Activated CD8-positive, alpha-beta memory T cell treated with anti-CD3 and anti-CD28 coated beads, Interleukin-2, amount 10 ng/mL, durations not matched to agents 7 days and 5 days (primary cell): ENCODE results near the gene CSAD. TPM values are rescaled to one million over a fixed set of nuclear protein-coding genes. Genes with fewer than 3 reads are reported as not detected.

Experiments used
- ATAC-seq: fragments of 150-1000 bp; cut with Tn5 transposase; one replicate; pipeline ENCODE4 v1.10.0; 2021; ENCODE audit warnings: moderate library complexity
- CTCF ChIA-PET: fragments of 350-600 bp; sonication (Branson Sonifier 250); formaldehyde crosslinking; loops from one replicate; lab custom pipeline; 2021; ENCODE audit warnings: antibody characterized with exemption; lab: Charles Lee
- DNase-seq: peaks from one replicate; pipeline ENCODE4 v3.0.0-alpha.2; 2020
- H3K27ac Mint-ChIP-seq: one replicate; pipeline ENCODE4 v1.8.0; 2021; ENCODE audit warnings: mild to moderate bottlenecking, mixed read lengths
- H3K27me3 Mint-ChIP-seq: one replicate; pipeline ENCODE4 v1.8.0; 2021; ENCODE audit warnings: mixed read lengths
- H3K36me3 Mint-ChIP-seq: one replicate; pipeline ENCODE4 v1.8.0; 2021; ENCODE audit warnings: mild to moderate bottlenecking, mixed read lengths
- H3K4me1 Mint-ChIP-seq: one replicate; pipeline ENCODE4 v1.8.0; 2021; ENCODE audit warnings: mixed read lengths
- H3K4me3 Mint-ChIP-seq: one replicate; pipeline ENCODE4 v1.8.0; 2021; ENCODE audit warnings: mild to moderate bottlenecking, moderate library complexity, mixed read lengths
- H3K9me3 Mint-ChIP-seq: one replicate; pipeline ENCODE4 v1.8.0; 2022; ENCODE audit warnings: low read depth, mixed read lengths
- total RNA-seq, 2 experiments: library from RNA; stranded (reverse); gene quantifications; one replicate each; pipeline ENCODE4 v1.2.3, GENCODE V29; 2021

Gene CSAD
- total RNA-seq, 2 experiments from 2014 or later: 19.6 to 28.1 TPM

- Mint-ChIP-seq H3K9me3 (peaks cover 3% of the 10 kb centered on the region), H3K4me1 (no peaks in the 10 kb centered on the region), H3K4me3 (no peak overlapping the region), H3K27me3 (no peaks in the 10 kb centered on the region), H3K36me3 (no peaks in the 10 kb centered on the region), H3K27ac (no peak overlapping the region)
- DNase-seq (no peak), ATAC-seq (no peak)
- CTCF ChIA-PET: interaction anchor here (1.2 kb wide), 2 partner anchors 66 to 81 kb away, joined by 4 to 5 read pairs; no protein-coding TSS in a partner anchor
Observed at GRCh38 chr12:53131844-53132243, 48.9 kb downstream of the CSAD start.

DNA sequence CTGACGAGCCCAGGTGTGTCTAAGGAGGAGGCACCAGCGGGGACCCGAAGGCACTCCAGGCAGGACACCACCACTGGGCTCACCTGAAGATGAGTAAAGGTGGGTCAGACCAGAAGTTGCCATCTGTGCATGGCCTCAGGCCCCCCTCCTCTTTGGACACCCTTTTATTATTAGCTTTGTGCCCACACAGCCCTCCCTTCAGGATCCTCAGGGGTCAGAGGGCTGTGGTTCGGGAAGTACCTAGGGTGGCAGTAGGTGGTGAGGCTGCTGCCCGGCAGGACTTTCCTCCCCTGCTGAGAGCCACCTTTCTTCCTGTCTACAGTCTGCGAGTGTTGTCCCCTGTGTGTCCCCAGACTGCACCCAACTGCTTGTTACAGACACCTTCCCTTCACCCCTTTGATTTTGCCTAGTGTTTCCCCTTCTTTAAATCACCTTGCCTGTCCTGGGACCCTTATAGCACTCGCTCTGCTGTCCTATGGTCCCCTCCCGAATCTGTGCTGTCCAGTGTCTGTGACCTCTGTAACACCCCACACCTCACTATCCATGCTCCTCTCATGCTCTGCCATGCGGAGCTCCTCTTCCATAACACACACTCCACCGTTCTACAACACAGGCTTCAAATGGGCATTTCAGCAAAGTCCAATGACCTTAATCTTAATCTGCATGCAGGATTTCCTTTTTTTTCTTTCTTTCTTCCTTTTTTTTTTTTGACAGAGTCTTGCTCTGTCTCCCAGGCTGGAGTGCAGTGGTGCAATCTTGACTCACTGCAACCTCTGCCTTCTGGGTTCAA lies 51.8 kb downstream of the CSAD start:
- no peaks in the 10 kb centered on the region for H3K4me1 Mint-ChIP-seq
- CTCF ChIA-PET: interaction anchor here (0.9 kb wide), 1 partner anchor 85 kb away, joined by 3 read pairs; no protein-coding TSS in a partner anchor
- ATAC-seq: no peak
- H3K36me3 Mint-ChIP-seq: no peaks in the 10 kb centered on the region
- no peaks in the 10 kb centered on the region for H3K9me3 Mint-ChIP-seq
- no peak overlapping the region for H3K4me3 Mint-ChIP-seq
- no peak for DNase-seq
- no peaks in the 10 kb centered on the region for H3K27me3 Mint-ChIP-seq
- no peak overlapping the region for H3K27ac Mint-ChIP-seq

DNA sequence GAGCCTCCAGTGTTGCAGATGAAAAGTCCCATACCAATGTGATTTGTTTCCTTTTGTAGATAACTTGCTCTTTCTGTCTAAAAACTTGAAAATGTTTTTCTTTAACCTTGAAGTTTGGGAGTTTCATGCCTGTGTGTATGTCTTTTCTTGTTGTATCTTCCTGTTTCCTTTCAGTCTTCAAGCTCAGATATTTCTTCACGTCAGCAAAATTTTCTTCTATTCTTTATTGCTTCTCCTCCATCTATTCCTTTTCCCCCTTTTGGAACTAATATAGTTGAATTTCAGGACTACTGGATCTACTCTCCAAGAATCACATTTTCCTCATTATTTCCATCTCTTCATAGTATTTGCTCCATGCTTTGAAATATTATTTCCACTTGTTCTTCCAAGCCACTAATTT lies 53.6 kb downstream of the CSAD start:
- H3K4me1 Mint-ChIP-seq: no peaks in the 10 kb centered on the region
- no peak for ATAC-seq
- H3K36me3 Mint-ChIP-seq: no peaks in the 10 kb centered on the region
- H3K27ac Mint-ChIP-seq: no peak overlapping the region
- H3K27me3 Mint-ChIP-seq: no peaks in the 10 kb centered on the region
- CTCF ChIA-PET: interaction anchor here (1.3 kb wide), 1 partner anchor 27 kb away, joined by 5 read pairs; no protein-coding TSS in a partner anchor
- H3K9me3 Mint-ChIP-seq: no peaks in the 10 kb centered on the region
- DNase-seq: no peak
- H3K4me3 Mint-ChIP-seq: no peak overlapping the region

DNA sequence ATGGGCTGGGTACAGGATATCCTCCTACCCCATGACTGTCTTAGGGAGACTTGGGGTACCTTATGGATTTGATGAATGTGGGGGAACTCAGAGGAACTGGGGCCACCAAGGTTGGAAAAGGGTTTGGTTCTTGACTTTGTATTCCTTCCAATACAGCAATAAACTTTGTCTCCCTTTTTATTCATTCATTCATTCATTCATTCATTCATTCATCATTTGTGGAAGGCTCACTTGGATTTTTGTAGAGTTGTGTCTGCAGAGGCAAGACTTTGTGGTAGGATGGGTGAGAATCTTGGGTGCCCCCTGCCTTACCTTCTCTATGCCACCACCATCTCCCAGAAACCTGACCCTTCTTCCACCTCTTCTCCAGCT lies 56.4 kb downstream of the CSAD start:
- CTCF ChIA-PET: no interaction called here
- H3K27me3 Mint-ChIP-seq: no peaks in the 10 kb centered on the region
- no peaks in the 10 kb centered on the region for H3K9me3 Mint-ChIP-seq
- H3K4me3 Mint-ChIP-seq: no peak overlapping the region
- no peak for ATAC-seq
- no peaks in the 10 kb centered on the region for H3K36me3 Mint-ChIP-seq
- no peak overlapping the region for H3K27ac Mint-ChIP-seq
- no peaks in the 10 kb centered on the region for H3K4me1 Mint-ChIP-seq
- DNase-seq: no peak

DNA sequence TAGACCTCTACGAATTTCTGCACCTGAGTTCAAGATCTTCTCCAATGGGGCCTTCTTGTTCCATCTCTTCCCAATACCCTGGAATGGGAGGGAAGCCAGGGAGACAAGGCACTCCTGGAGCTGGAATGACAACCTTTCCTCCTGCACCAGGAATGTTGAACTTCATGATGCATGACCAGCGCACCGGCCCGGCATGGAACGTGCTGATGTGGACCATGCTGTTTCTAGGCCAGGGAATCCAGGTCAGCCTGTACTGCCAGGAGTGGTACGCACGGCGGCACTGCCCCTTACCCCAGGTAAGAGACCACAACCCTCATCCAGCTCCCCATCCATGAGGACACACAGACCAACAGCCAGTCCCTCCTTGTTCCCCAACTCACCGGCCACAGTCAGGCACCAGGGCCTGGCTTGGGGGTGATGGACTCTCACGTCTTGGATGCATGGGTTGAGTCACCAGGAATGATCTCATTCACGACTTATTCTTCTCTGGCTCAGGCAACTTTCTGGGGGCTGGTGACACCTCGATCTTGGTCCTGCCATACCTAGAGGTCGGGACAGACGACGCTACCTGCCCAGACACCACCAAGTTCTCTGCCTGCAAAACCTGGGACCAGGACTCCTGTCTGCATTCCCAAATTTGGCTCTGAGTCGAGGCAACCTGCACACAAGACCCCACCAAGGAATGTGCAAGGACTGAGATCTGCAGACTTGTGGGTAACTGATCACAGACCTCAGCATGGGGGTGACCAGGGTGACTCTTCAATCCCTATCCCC lies 57.0 kb downstream of the CSAD start:
- no peaks in the 10 kb centered on the region for H3K27me3 Mint-ChIP-seq
- H3K4me3 Mint-ChIP-seq: no peak overlapping the region
- no peak for ATAC-seq
- H3K4me1 Mint-ChIP-seq: no peaks in the 10 kb centered on the region
- no peaks in the 10 kb centered on the region for H3K9me3 Mint-ChIP-seq
- H3K36me3 Mint-ChIP-seq: no peaks in the 10 kb centered on the region
- CTCF ChIA-PET: interaction anchor here (1.3 kb wide), 1 partner anchor 36 kb away, joined by 3 read pairs; no protein-coding TSS in a partner anchor
- no peak overlapping the region for H3K27ac Mint-ChIP-seq
- no peak for DNase-seq

DNA sequence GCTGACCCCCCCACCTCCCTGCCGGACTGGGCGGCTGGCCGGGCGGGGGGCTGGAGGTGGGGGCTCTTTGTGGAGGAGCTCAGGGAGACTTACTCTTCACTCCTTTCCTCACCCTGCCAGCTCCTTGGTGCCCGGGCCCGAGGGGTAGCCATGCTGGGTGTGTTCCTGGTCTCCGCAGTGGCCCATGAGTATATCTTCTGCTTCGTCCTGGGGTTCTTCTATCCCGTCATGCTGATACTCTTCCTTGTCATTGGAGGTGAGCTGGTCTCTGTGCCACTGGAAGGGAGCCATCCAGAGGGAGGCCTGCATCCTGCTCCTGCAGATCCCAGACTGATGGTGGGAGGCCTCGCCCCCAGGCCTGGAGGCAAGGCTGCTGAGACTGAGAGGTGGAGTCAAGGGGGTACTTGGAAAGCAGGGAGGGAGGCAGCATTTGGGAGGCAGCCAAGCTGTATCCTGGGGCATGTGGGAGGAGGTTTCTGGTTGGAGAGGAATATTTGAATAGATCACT lies 57.7 kb downstream of the CSAD start:
- ATAC-seq: no peak
- Mint-ChIP-seq H3K27ac (no peak overlapping the region), H3K4me1 (no peaks in the 10 kb centered on the region), H3K27me3 (no peaks in the 10 kb centered on the region), H3K4me3 (no peak overlapping the region), H3K9me3 (no peaks in the 10 kb centered on the region), H3K36me3 (no peaks in the 10 kb centered on the region)
- DNase-seq: no peak
- CTCF ChIA-PET: interaction anchor here (1.3 kb wide), 1 partner anchor 37 kb away, joined by 3 read pairs; no protein-coding TSS in a partner anchor

- Mint-ChIP-seq H3K27me3 (no peaks in the 10 kb centered on the region), H3K4me3 (no peak overlapping the region), H3K9me3 (no peaks in the 10 kb centered on the region), H3K4me1 (no peaks in the 10 kb centered on the region), H3K27ac (no peak overlapping the region), H3K36me3 (no peaks in the 10 kb centered on the region)
- DNase-seq: no peak
- no peak for ATAC-seq
- CTCF ChIA-PET: interaction anchor here (1.0 kb wide), 1 partner anchor 55 kb away, joined by 3 read pairs; no protein-coding TSS in a partner anchor
Observed at GRCh38 chr12:53120685-53121525, 59.8 kb downstream of the CSAD start.

GRCh38 chr12:53118751-53119300 lies 61.9 kb downstream of the CSAD start:
- H3K4me1 Mint-ChIP-seq: no peaks in the 10 kb centered on the region
- H3K9me3 Mint-ChIP-seq: no peaks in the 10 kb centered on the region
- H3K36me3 Mint-ChIP-seq: no peaks in the 10 kb centered on the region
- H3K27ac Mint-ChIP-seq: no peak overlapping the region
- DNase-seq (no peak), ATAC-seq (no peak)
- CTCF ChIA-PET: no interaction called here
- no peaks in the 10 kb centered on the region for H3K27me3 Mint-ChIP-seq
- H3K4me3 Mint-ChIP-seq: no peak overlapping the region

DNA sequence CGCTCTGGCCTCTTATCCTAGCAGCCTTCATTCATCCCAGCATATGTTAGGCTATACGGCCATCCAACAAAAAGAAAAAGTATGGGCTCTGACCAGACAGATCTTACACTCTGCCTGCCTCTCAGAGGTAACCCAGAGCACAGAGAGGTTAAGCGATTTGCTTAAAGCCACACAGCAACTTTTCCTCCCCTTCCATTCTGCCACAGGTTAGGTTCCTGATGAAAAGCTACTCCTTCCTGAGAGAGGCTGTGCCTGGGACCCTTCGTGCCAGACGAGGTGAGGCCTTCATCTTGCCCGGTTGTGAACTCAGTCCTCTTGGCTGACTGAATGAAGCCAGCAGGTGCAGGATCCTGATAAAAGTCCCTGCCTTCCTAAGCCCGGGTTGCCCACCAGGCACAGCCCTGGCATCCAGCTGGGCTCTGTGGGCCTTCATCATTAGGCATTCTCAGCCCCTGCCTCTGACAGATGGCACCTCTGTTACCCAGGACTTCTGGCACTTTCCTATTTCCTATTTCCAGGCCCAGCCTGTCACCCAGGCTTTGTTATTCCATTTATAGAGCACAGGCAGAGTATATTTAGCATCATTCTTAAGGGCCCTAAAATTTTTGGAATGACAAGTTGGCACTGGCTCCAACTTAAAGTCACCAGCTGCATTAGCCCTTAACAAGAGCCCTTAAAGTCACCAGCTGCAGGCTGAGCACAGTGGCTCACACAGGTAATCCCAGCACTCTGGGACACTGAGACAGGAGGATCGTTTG lies 64.7 kb downstream of the CSAD start:
- CTCF ChIA-PET: interaction anchor here (1.0 to 1.8 kb wide), 4 partner anchors 13 to 50 kb away, joined by 3 to 6 read pairs (median 4); no protein-coding TSS in a partner anchor
- Mint-ChIP-seq H3K27ac (no peak overlapping the region), H3K27me3 (no peaks in the 10 kb centered on the region), H3K4me3 (no peak overlapping the region), H3K36me3 (no peaks in the 10 kb centered on the region), H3K4me1 (no peaks in the 10 kb centered on the region), H3K9me3 (no peaks in the 10 kb centered on the region)
- ATAC-seq (no peak), DNase-seq (peak; percentile 23)

- no peaks in the 10 kb centered on the region for H3K27me3 Mint-ChIP-seq
- H3K36me3 Mint-ChIP-seq: no peaks in the 10 kb centered on the region
- H3K27ac Mint-ChIP-seq: no peak overlapping the region
- H3K4me1 Mint-ChIP-seq: no peaks in the 10 kb centered on the region
- no peak for ATAC-seq
- no peak overlapping the region for H3K4me3 Mint-ChIP-seq
- CTCF ChIA-PET: interaction anchor here (1.0 to 1.8 kb wide), 3 partner anchors 13 to 49 kb away, joined by 3 to 4 read pairs (median 3); no protein-coding TSS in a partner anchor
- DNase-seq: peak; percentile 39
- no peaks in the 10 kb centered on the region for H3K9me3 Mint-ChIP-seq
Observed at GRCh38 chr12:53115112-53115890, 65.4 kb downstream of the CSAD start.

GRCh38 chr12:53113951-53114350 lies 66.8 kb downstream of the CSAD start:
- Mint-ChIP-seq H3K27me3 (no peaks in the 10 kb centered on the region), H3K27ac (no peak overlapping the region), H3K9me3 (no peaks in the 10 kb centered on the region), H3K36me3 (no peaks in the 10 kb centered on the region), H3K4me1 (no peaks in the 10 kb centered on the region), H3K4me3 (no peak overlapping the region)
- CTCF ChIA-PET: no interaction called here
- DNase-seq (peak; percentile 8), ATAC-seq (no peak)
